GM18520 (cell line): ENCODE data around the gene NPC2.
"Not testable (repeated sequence)": the region's sequence is repeated elsewhere in the genome, so short reads cannot be mapped to it uniquely, and the experiment has no call there.

Experiments used
- ATAC-seq: cut with Tn5 transposase; IDR thresholded peaks from one replicate; pipeline ENCODE4 v1.9.1; 2021; ENCODE audit not compliant: unreplicated experiment

Gene NPC2

DNA sequence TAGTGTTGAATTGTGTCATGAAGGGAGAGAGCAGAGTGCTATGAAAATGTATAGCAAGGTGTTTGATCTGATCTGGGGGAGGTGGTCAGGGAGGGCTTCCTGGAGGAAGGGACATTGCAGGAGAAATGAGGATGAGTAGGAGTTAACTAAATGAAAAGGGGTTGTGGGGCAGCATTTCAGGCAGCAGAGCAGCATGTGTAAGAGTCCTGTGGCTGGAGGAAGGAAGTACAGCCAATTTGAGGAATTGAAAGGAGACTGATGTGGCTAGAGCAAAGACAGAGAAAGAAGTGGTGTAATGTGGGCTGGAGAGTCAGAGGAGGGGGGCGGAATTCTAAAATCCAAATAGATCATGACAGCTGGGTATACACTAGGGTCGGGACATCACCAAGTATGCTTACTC lies 20.5 kb downstream of the NPC2 start:
- ATAC-seq: no peak

DNA sequence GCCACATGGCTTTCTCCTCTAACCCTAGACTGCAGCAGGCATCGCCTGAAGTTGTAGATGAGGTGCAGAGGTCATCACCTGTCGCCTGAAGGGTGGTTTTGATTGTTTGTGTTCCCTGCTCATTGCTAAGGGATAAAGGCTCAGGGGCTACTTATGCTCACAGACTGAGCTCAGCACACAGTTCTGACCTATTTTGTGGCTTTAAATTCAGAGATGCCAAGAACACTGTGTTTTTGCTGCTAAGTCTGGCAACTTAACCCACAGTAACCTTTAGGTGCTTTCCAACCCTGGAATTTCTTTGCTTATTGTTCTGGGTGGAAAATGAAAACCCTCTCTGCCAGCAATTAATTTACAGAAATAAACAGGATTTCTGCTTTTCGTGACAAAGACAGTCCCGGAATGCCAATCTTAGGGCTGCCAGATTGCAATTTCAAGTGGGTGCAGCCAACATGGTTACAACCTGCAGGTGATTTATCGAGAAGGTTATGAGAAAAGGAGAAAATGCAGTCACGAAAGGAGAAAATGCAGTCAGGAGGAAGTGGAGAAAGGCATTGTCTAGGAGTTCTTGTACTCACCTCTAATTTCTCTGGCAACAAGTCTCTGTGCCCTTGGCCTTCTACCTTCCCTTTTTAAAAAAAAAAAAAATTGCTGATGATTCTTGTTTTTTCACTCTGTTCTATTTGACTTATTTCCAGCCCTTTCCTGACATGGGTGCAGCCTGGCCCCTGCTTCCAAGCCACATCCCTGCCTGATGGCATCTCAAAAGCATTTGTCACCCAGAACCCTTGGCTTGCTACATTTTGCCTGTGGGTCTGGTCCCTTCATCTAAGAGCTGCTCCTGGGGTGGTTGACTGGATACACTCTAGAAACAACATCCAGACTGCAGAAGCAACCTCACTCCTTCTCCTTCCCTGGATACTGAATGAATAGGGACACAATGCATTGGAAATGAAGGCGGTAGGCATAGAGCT lies 23.3 kb downstream of the NPC2 start:
- no peak for ATAC-seq

GRCh38 chr14:74468513-74468912 lies 24.6 kb downstream of the NPC2 start:
- ATAC-seq: no peak

GRCh38 chr14:74465335-74465734 lies 27.8 kb downstream of the NPC2 start:
- ATAC-seq: no peak

DNA sequence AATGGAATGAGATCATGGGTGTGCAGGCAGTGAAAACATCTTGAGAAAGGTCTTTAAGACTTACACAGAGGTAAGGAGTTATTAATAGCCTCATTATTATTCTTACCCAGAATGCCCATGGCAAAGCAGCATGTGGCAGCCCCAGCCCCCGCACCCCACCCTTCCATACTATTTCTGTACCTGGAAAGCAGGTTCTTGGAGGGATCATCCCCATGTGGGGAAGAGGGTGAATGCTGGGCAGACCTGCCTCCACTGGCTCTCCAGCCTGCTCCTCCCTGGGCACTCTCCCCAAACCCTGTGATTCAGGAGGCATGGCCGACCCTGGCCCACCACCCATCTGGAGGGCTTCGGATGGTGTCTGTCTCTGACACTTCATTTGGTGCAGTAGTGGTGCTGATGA lies 28.3 kb downstream of the NPC2 start:
- no peak for ATAC-seq

GRCh38 chr14:74463697-74464096 lies 29.4 kb downstream of the NPC2 start:
- ATAC-seq: no peak

DNA sequence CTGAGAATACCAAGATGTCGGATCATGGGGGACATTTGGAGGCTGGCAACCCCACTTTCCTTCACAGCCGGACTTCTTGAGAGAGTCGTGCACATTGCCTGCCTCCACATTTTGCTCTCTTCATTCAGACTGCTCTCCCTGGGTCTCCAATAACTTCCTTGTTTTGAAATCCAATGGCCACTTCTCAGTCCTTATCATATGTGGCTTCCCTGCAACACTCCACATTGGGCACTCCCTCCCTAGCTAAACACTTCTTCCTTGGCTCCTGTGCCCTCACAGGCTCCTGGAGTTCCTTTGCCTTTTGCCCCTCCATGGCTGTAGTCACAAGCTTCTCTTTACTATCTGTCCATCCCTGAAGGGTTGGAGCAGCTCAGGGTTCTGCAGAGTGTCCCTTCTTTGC lies 30.1 kb downstream of the NPC2 start:
- no peak for ATAC-seq

GRCh38 chr14:74459976-74460375 lies 33.1 kb downstream of the NPC2 start:
- no peak for ATAC-seq

- ATAC-seq: no peak
These were observed 33.7 kb downstream of the NPC2 start for GRCh38 chr14:74459289-74459946.

GRCh38 chr14:74457565-74457895 lies 35.6 kb downstream of the NPC2 start:
- no peak for ATAC-seq

GRCh38 chr14:74456684-74457564 lies 36.2 kb downstream of the NPC2 start:
- no peak for ATAC-seq

DNA sequence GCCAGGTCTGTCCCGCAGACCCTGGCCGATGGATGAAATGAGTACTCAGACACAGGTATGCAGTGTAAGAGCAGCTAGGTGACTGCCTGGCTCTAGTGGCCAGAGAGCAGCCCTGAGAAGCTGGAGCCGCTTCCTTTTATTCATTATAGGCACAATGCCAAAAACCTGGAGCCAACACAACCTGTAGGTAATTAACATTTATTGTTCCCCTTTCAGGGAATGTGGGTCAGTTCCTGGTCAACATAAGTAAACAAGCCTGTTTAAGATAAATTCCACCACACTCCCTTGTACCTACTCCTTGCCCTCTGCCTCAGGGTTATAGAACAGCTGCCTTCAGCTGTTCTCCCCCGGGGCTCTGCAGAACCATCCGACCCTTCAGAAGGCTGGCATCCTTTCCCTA lies 38.7 kb downstream of the NPC2 start:
- not testable (repeated sequence) for ATAC-seq

DNA sequence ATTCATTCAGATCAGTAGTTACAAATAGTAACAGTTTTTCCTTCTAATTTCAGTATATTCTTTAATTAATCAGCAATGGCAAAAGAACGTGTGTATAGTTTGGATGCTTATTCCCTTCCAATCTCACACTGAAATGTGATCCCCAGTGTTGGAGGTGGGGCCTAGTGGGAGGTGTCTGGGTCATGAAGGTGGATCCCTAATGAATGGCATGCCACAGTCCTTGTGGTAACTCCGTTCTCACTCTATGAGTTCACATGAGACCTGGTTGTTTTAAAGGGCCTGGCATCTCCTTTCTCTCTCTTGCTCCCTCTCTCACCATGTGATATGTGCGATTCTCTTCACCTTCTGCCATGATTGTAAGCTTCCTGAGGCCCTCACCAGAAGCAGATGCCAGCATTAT lies 48.2 kb downstream of the NPC2 start:
- ATAC-seq: no peak

DNA sequence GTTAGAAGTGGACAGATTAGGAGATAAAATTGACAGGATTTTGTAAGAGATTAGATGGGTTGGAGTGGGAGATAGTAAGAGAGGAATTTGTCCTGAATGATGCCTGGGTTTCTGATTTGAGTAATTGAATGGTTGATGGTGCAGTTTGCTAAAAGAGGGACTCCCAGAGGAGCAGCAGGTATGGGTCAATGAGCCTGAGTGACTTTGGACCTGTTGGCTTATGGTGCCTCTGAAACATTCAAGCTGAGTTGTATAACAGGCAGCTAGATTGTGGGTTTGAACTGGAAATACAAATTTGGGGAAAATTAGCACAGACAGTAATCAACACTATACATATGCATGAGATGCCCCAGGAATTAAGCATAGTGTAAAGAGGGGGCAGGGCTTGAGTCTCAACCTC lies 50.3 kb downstream of the NPC2 start:
- no peak for ATAC-seq

DNA sequence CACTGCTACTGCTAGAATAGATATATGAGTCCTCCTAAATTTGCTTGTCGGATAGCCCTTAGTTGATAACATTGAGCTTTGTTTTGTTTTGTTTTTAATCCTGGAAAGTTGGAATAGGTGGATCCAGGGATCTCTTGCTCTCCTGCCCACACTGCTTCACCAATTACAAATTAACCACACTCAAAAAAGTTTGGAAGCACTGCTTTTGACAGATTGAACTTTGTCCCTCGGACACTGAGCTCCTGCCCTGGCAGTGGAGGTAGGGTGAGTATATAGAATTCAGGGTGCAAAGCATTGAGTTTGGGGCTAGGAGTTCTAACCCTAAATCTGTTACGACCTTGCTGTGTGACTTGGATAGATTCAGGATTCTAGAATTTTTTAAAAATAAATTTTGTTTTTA lies 52.0 kb downstream of the NPC2 start:
- ATAC-seq: no peak

GRCh38 chr14:74438351-74438915 lies 54.7 kb downstream of the NPC2 start:
- ATAC-seq: no peak

DNA sequence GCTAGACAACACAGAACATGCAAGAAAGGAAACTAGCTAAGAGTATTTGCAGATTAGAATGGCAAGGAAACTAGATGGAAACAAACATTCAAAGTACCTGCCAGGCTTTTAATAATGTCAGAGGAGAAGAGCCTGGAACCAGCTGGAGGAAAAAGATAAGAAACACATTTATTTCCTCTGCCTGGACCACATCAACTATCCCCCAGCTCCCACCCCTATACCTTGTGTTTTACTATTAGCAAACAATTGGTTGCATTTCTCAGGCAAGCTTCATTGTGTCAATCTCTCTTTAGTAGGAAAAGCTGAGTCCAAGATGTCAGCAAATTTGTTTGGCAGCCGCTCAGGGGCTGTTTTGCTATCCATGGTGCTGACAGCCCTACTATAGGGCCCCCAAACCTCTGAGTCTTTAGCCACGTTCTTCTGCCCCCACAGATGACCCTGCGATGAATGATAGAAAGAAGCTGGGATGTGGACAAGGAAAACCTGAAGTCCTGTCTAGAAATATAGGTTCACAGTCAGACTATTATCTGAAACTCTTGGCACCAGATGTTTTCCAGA lies 55.5 kb downstream of the NPC2 start:
- no peak for ATAC-seq

GRCh38 chr14:74434294-74434693 lies 58.8 kb downstream of the NPC2 start:
- no peak for ATAC-seq

GRCh38 chr14:74429991-74430390 lies 63.1 kb downstream of the NPC2 start:
- ATAC-seq: no peak
